ENCODE data around the gene VILL. TPM values are rescaled to one million over a fixed set of nuclear protein-coding genes. Genes with fewer than 3 reads are reported as not detected.

VILL gene
- polyA plus RNA-seq, 2 of the 4 experiments (the other 2 are of a cell fraction), result 0.05 to 0.22 TPM

GRCh38 chr3:38002940-38003339 is 12.4 kb downstream of the VILL start:
- no peak for ATAC-seq
- ChIA-PET POLR2A (no interaction called here), CTCF (interaction anchor here (1.0 to 5.5 kb wide), 13 partner anchors 10 to 244 kb away, joined by 3 to 52 read pairs (median 7); no protein-coding TSS in a partner anchor)
- Histone ChIP-seq H3K4me2 (no peak overlapping the region), H3K4me3 (no peak overlapping the region), H3K27ac (0 out of 6 replicates have a peak overlapping the region, but pooled peaks of 1 of the 2 experiments have one; percentile 31), H3K4me1 (peaks cover 14% of the 10 kb centered on the region), H3K9me3 (no peaks in the 10 kb centered on the region)
- 58% methylated on average over 6 of the region's 9 CpGs for WGBS (ENCODE audit: missing lambda C conversion rate)
- FAIRE-seq, result no peak
- DNase-seq (ENCODE audit: low read depth in 1 of 2, low spot score in 1 of 2), result no peak
- no peak for TF ChIP-seq JUN (IDR thresholded peaks at IDR 0.05)

- no peak for FAIRE-seq
- 33% methylated on average over 7 of the region's 7 CpGs for WGBS (ENCODE audit: missing lambda C conversion rate)
- peak; percentile 58 to 62 for DNase-seq (ENCODE audit: low read depth in 1 of 2, low spot score in 1 of 2)
- H3K4me3 ChIP-seq, result no peak overlapping the region
- H3K4me1 ChIP-seq, result peaks cover 9% of the 10 kb centered on the region
- TF ChIP-seq ATOH8 (CRISPR knock-in tag; IDR thresholded peaks at IDR 0.05; ENCODE audit: low read depth) (no peak), TP53 (CRISPR knock-in tag; IDR thresholded peaks at IDR 0.05) (no peak), NR3C1 (IDR thresholded peaks at IDR 0.05) (no peak), NPAS2 (CRISPR knock-in tag; IDR thresholded peaks at IDR 0.05; ENCODE audit: borderline replicate concordance) (no peak), CTCF (IDR thresholded peaks at IDR 0.05) (peak; percentile 72), SMC3 (IDR thresholded peaks at IDR 0.05) (peak; percentile 51; the same call in 2 of the 3 replicates), JUN (IDR thresholded peaks at IDR 0.05) (no peak), ZFP36 (IDR thresholded peaks at IDR 0.05; ENCODE audit: borderline replicate concordance, partially characterized antibody) (no peak), ESRRA (IDR thresholded peaks at IDR 0.05; ENCODE audit: borderline replicate concordance, low read length) (no peak), USF2 (IDR thresholded peaks at IDR 0.05) (no peak), CBX2 (IDR thresholded peaks at IDR 0.05; ENCODE audit: borderline replicate concordance, low read depth) (no peak), RAD21 (conservative IDR thresholded peaks at IDR 0.05 in 1 of 2, IDR thresholded peaks at IDR 0.05 in 1 of 2) (peak; percentile 56; a peak in 4 of 5 replicates)
- no peak overlapping the region for H3K4me2 ChIP-seq
- CTCF ChIA-PET, result interaction anchor here (0.6 to 5.5 kb wide), 38 partner anchors 11 to 1272 kb away, joined by 3 to 52 read pairs (median 3); partner anchors contain the start of genes OXSR1 and XYLB
- POLR2A ChIA-PET, result no interaction called here
- H3K27ac ChIP-seq, result 0 out of 6 replicates have a peak overlapping the region, but pooled peaks of 1 of the 2 experiments have one; percentile 31
- peak; percentile 35 to 75 for ATAC-seq
- H3K9me3 ChIP-seq, result no peaks in the 10 kb centered on the region
Measured at GRCh38 chr3:38003371-38003816, 12.8 kb downstream of the VILL start.

GRCh38 chr3:38003817-38004414 is 13.3 kb downstream of the VILL start:
- no peak for FAIRE-seq
- Histone ChIP-seq H3K4me3 (no peak overlapping the region), H3K9me3 (no peaks in the 10 kb centered on the region), H3K27ac (no peak overlapping the region), H3K4me1 (peaks cover 7% of the 10 kb centered on the region; the same call in 1 of the 3 replicates), H3K4me2 (no peak overlapping the region)
- no peak for DNase-seq (ENCODE audit: low read depth in 1 of 2, low spot score in 1 of 2)
- CTCF ChIA-PET, result interaction anchor here (0.6 to 5.5 kb wide), 38 partner anchors 11 to 1273 kb away, joined by 3 to 52 read pairs (median 3); partner anchors contain the start of genes OXSR1 and XYLB
- POLR2A ChIA-PET, result no interaction called here
- 63% methylated on average over 10 of the region's 11 CpGs for WGBS (ENCODE audit: missing lambda C conversion rate)
- ATAC-seq, result peak; percentile 12 to 17; a peak in 5 of 6 replicates
- no peak for TF ChIP-seq ZNF302 (CRISPR knock-in tag; IDR thresholded peaks at IDR 0.05)
- TF ChIP-seq EP300 (IDR thresholded peaks at IDR 0.05), result no peak
- no peak for TF ChIP-seq CBX2 (IDR thresholded peaks at IDR 0.05; ENCODE audit: borderline replicate concordance, low read depth)
- TF ChIP-seq POLR2AphosphoS2 (conservative IDR thresholded peaks at IDR 0.05; ENCODE audit: low read length), result no peak
- no peak for TF ChIP-seq BHLHE40 (IDR thresholded peaks at IDR 0.05; ENCODE audit: low read depth, low read length)
- TF ChIP-seq ATOH8 (CRISPR knock-in tag; IDR thresholded peaks at IDR 0.05; ENCODE audit: low read depth), result no peak
- no peak for TF ChIP-seq HOXB5 (CRISPR knock-in tag; IDR thresholded peaks at IDR 0.05)
- no peak for TF ChIP-seq GATA3 (IDR thresholded peaks at IDR 0.05; ENCODE audit: borderline replicate concordance)
- no peak for TF ChIP-seq RARB (CRISPR knock-in tag; IDR thresholded peaks at IDR 0.05)
- TF ChIP-seq HOXB13 (CRISPR knock-in tag; IDR thresholded peaks at IDR 0.05; ENCODE audit: low read depth), result no peak
- TF ChIP-seq FOSL2 (IDR thresholded peaks at IDR 0.05), result no peak
- no peak for TF ChIP-seq FOSL2 (CRISPR knock-in tag; IDR thresholded peaks at IDR 0.05)
- TF ChIP-seq PBX3 (IDR thresholded peaks at IDR 0.05), result no peak
- TF ChIP-seq ZFP36 (IDR thresholded peaks at IDR 0.05; ENCODE audit: borderline replicate concordance, partially characterized antibody), result no peak
- no peak for TF ChIP-seq HOXA7 (CRISPR knock-in tag; IDR thresholded peaks at IDR 0.05)
- TF ChIP-seq TP53 (CRISPR knock-in tag; IDR thresholded peaks at IDR 0.05), result no peak
